GM12878 (cell line): ENCODE data around the gene SLC9A8. TPM values are rescaled to one million over a fixed set of nuclear protein-coding genes. Genes with fewer than 3 reads are reported as not detected.

Source experiments
- CEBPZ ChIP-seq: fragments of 150-350 bp; IDR thresholded peaks from 2 replicates; pipeline ENCODE4 v1.6.1; 2016; ENCODE audit warnings: low read depth, low read length
- CHD2 ChIP-seq: IDR thresholded peaks from 2 replicates; pipeline ENCODE4 v1.6.1; 2011; ENCODE audit warnings: low read depth, low read length, improper control_type of control experiment, borderline replicate concordance
- CTCF ChIP-seq, 3 experiments: IDR thresholded peaks in 2 of 3; conservative IDR thresholded peaks in 1 of 3; 2 replicates each; pipeline ENCODE4 v1.5.1; 2011; ENCODE audit warnings: low read depth in 3 of 3, low read length in 3 of 3, mild to moderate bottlenecking in 3 of 3, control low read depth in 2 of 3, moderate library complexity in 2 of 3, inconsistent platforms in 1 of 3, mixed read lengths in 1 of 3; ENCODE audit not compliant: control insufficient read depth in 2 of 3, insufficient read depth in 1 of 3; ENCODE audit errors: extremely low read depth in 1 of 3
- ETV6 ChIP-seq, 2 experiments: fragments of 450-650 bp in 1 of 2; IDR thresholded peaks in 1 of 2; conservative IDR thresholded peaks in 1 of 2; 2 replicates each; pipeline ENCODE4 v1.6.1; 2014; ENCODE audit warnings: antibody characterized with exemption in 1 of 2, borderline replicate concordance in 1 of 2, low read depth in 1 of 2, mild to moderate bottlenecking in 1 of 2, moderate library complexity in 1 of 2
- FOS ChIP-seq: IDR thresholded peaks from 3 replicates; pipeline ENCODE4 v1.6.1; 2011; ENCODE audit warnings: borderline replicate concordance; ENCODE audit not compliant: insufficient read length; ENCODE audit errors: extremely low read depth
- HDGF ChIP-seq: fragments of 450-650 bp; IDR thresholded peaks from 2 replicates; pipeline ENCODE4 v1.6.1; 2016; ENCODE audit warnings: antibody characterized with exemption
- JUND ChIP-seq: IDR thresholded peaks from 2 replicates; pipeline ENCODE4 v1.6.1; 2012; ENCODE audit warnings: low read depth, mild to moderate bottlenecking, low read length, improper control_type of control experiment, moderate library complexity
- MAX ChIP-seq: IDR thresholded peaks from 2 replicates; pipeline ENCODE4 v1.6.1; 2012; ENCODE audit warnings: low read depth, low read length, improper control_type of control experiment
- PKNOX1 ChIP-seq: fragments of 450-650 bp; IDR thresholded peaks from 2 replicates; pipeline ENCODE4 v1.6.1; 2016; ENCODE audit warnings: mild to moderate bottlenecking
- POLR2AphosphoS2 ChIP-seq: IDR thresholded peaks from 2 replicates; pipeline ENCODE4 v1.6.1; 2011; ENCODE audit warnings: low read depth, mild to moderate bottlenecking, low read length, improper control_type of control experiment, moderate library complexity
- RUNX3 ChIP-seq: IDR thresholded peaks from 2 replicates; pipeline ENCODE4 v1.6.1; 2012; ENCODE audit warnings: low read length, inconsistent platforms
- SREBF1 ChIP-seq: IDR thresholded peaks from 2 replicates; pipeline ENCODE4 v1.6.1; 2012; ENCODE audit warnings: mild to moderate bottlenecking, low read length
- USF1 ChIP-seq: IDR thresholded peaks from 2 replicates; pipeline ENCODE4 v1.6.1; 2011; ENCODE audit warnings: borderline replicate concordance, low read depth, mild to moderate bottlenecking, moderate library complexity, mixed read lengths, low read length; ENCODE audit not compliant: insufficient read depth; ENCODE audit errors: extremely low read length
- WRNIP1 ChIP-seq: IDR thresholded peaks from 2 replicates; pipeline ENCODE4 v1.6.1; 2011; ENCODE audit warnings: low read depth, low read length, improper control_type of control experiment, borderline replicate concordance
- ZBTB11 ChIP-seq: fragments of 450-650 bp; formaldehyde crosslinking; IDR thresholded peaks from 2 replicates; pipeline ENCODE4 v1.5.0; 2022; ENCODE audit warnings: mild to moderate bottlenecking, missing genetic modification characterization
- ZNF24 ChIP-seq: fragments of 450-650 bp; IDR thresholded peaks from 2 replicates; pipeline ENCODE4 v1.6.1; 2017; ENCODE audit warnings: antibody characterized with exemption, mild to moderate bottlenecking
- ZSCAN29 ChIP-seq: fragments of 450-650 bp; IDR thresholded peaks from 2 replicates; pipeline ENCODE4 v1.6.1; 2017; ENCODE audit warnings: mild to moderate bottlenecking, moderate library complexity
- polyA plus RNA-seq, 11 experiments: library from polyadenylated mRNA; depleted of rRNA in 4 of 11; unstranded in 6 of 11; stranded (reverse) in 5 of 11; fragments of >200 nt; fragmentation: Nextera tagmentation in 4 of 11; fragmentation: Illumina TruSeq in 1 of 11; extraction: Ambion mirVana in 4 of 11; extraction: Trizol in 1 of 11; gene quantifications; 1 replicate in 1 of 11; 2 replicates in 10 of 11; pipeline versions ENCODE4 v1.2.1 to v1.2.3, GENCODE V29; 2011 to 2016; ENCODE audit warnings: inconsistent platforms in 2 of 11, missing spikeins in 2 of 11, low read depth in 1 of 11
- total RNA-seq, 4 experiments: library from RNA; depleted of rRNA in 3 of 4; stranded (reverse); fragments of >200 nt in 3 of 4; fragmentation: Illumina TruSeq in 1 of 4; extraction: Trizol in 1 of 4; gene quantifications; 2 replicates each; pipeline versions ENCODE4 v1.2.1 to v1.2.3, GENCODE V29; 2013 to 2021

Gene SLC9A8
- total and polyA plus RNA-seq, 10 of the 15 experiments (the other 5 are each of a cell fraction or from before 2014, with no cell fraction given) = 0.40 to 15.5 (median 6.5) TPM

- TF ChIP-seq ZBTB11 (CRISPR knock-in tag) (no peak), HDGF (no peak), WRNIP1 (no peak), USF1 (no peak), POLR2AphosphoS2 (no peak), PKNOX1 (no peak), CHD2 (no peak), RUNX3 (0 out of 2 replicates have a peak, but pooled peaks have one; percentile 20), FOS (no peak), ZNF24 (no peak), ZSCAN29 (no peak), ETV6 (conservative IDR thresholded peaks at IDR 0.05 in 1 of 2, IDR thresholded peaks at IDR 0.05 in 1 of 2; ENCODE audit: borderline replicate concordance in 1 of 2, low read depth in 1 of 2) (no peak), CEBPZ (no peak), JUND (no peak), CTCF (IDR thresholded peaks at IDR 0.05 in 2 of 3, conservative IDR thresholded peaks at IDR 0.05 in 1 of 3; ENCODE audit: control insufficient read depth in 2 of 3, extremely low read depth in 1 of 3, insufficient read depth in 1 of 3, low read depth in 3 of 3, low read length in 3 of 3) (no peak), SREBF1 (no peak), MAX (no peak)
These were observed 20.2 kb downstream of the SLC9A8 start (continued) for GRCh38 chr20:49832632-49833327.
